Right lung (tissue), 5 donors: ENCODE data around the gene PCGF1. TPM values are rescaled to one million over a fixed set of nuclear protein-coding genes. Genes with fewer than 3 reads are reported as not detected.

Experiments used
- polyA plus RNA-seq, 5 donors: library from polyadenylated mRNA; unstranded; fragments of 120-200 nt; gene quantifications; one replicate each; pipeline versions ENCODE4 v1.2.1 to v1.2.3, GENCODE V29; 2013; ENCODE audit warnings: inconsistent platforms in 1 of 5, low replicate concordance in 1 of 5; ENCODE audit not compliant: insufficient read length in 5 of 5, insufficient read depth in 1 of 5

Gene PCGF1
- polyA plus RNA-seq, 5 donors = 20.6 to 28.2 (median 26.1) TPM

Other genes starting within 250 kb of the PCGF1 start
- 1 to 10 TPM; 5.2 to 9.9 (median 8.5) TPM for gene SLC4A5, start 164.3 kb downstream of the PCGF1 start, polyA plus RNA-seq
- gene DCTN1, start 127.4 kb downstream of the PCGF1 start, polyA plus RNA-seq = 100 to 1,000 TPM; 125 to 167 (median 142) TPM
- 1 to 10 TPM; 3.0 to 7.8 (median 6.0) TPM for gene C2orf81, start 86.1 kb downstream of the PCGF1 start, polyA plus RNA-seq
- 10 to 100 TPM; 28.5 to 40.4 (median 36.6) TPM for gene WDR54, start 86.0 kb downstream of the PCGF1 start, polyA plus RNA-seq
- 10 to 100 TPM; 43.1 to 61.5 (median 54.6) TPM for gene RTKN, start 65.8 kb downstream of the PCGF1 start, polyA plus RNA-seq
- gene INO80B, start 52.6 kb downstream of the PCGF1 start, polyA plus RNA-seq = 10 to 100 TPM; 21.4 to 37.0 (median 30.1) TPM
- gene WBP1, start 49.3 kb downstream of the PCGF1 start, polyA plus RNA-seq = 100 to 1,000 TPM in 4 of 5 donors, 10 to 100 TPM in 1; 95.7 to 134 (median 113) TPM
- 10 to 100 TPM; 34.4 to 51.8 (median 45.7) TPM for gene MOGS, start 42.3 kb downstream of the PCGF1 start, polyA plus RNA-seq
- gene MRPL53, start 35.0 kb downstream of the PCGF1 start, polyA plus RNA-seq = 10 to 100 TPM; 37.7 to 68.9 (median 40.5) TPM
- 10 to 100 TPM; 13.0 to 18.1 (median 16.4) TPM for gene CCDC142, start 24.7 kb downstream of the PCGF1 start, polyA plus RNA-seq
- gene TTC31, start 24.6 kb downstream of the PCGF1 start, polyA plus RNA-seq = 10 to 100 TPM; 32.8 to 38.1 (median 35.6) TPM
- under 1 TPM; 0.22 to 0.94 (median 0.49) TPM for gene LBX2, start 8.1 kb downstream of the PCGF1 start, polyA plus RNA-seq
- under 1 TPM in 3 of 5 donors, not detected in 2; 0.06 to 0.14 (median 0.07) TPM for gene TLX2, start 6.8 kb upstream of the PCGF1 start, polyA plus RNA-seq
- 1 to 10 TPM in 1 of 5 donors, under 1 TPM in 4; 0.17 to 1.1 (median 0.26) TPM for gene DQX1, start 18.5 kb upstream of the PCGF1 start, polyA plus RNA-seq
- gene AUP1, start 22.0 kb upstream of the PCGF1 start, polyA plus RNA-seq = 100 to 1,000 TPM in 2 of 5 donors, 10 to 100 TPM in 3; 82.8 to 108 (median 98.9) TPM
- gene HTRA2, start 22.2 kb upstream of the PCGF1 start, polyA plus RNA-seq = 10 to 100 TPM; 30.2 to 37.6 (median 36.6) TPM
- 1 to 10 TPM; 7.9 to 9.9 (median 9.6) TPM for gene LOXL3, start 46.2 kb upstream of the PCGF1 start, polyA plus RNA-seq
- gene DOK1, start 47.0 kb upstream of the PCGF1 start, polyA plus RNA-seq = 10 to 100 TPM in 2 of 5 donors, 1 to 10 TPM in 3; 7.7 to 11.8 (median 9.7) TPM
- gene M1AP, start 140.6 kb upstream of the PCGF1 start, polyA plus RNA-seq = under 1 TPM; 0.22 to 0.48 (median 0.32) TPM
- gene SEMA4F, start 146.6 kb upstream of the PCGF1 start, polyA plus RNA-seq = 1 to 10 TPM; 5.7 to 7.2 (median 6.7) TPM